GM18498 (cell line): ENCODE results near the gene STXBP6.
"Not testable (repeated sequence)": the region's sequence is repeated elsewhere in the genome, so short reads cannot be mapped to it uniquely, and the experiment has no call there.

Experiments
- ATAC-seq: cut with Tn5 transposase; IDR thresholded peaks from one replicate; pipeline ENCODE4 v1.9.1; 2021; ENCODE audit warnings: mild to moderate bottlenecking, moderate library complexity; ENCODE audit not compliant: unreplicated experiment

STXBP6 gene

GRCh38 chr14:24990050-24990449 is 59.9 kb downstream of the STXBP6 start:
- ATAC-seq: no peak

DNA sequence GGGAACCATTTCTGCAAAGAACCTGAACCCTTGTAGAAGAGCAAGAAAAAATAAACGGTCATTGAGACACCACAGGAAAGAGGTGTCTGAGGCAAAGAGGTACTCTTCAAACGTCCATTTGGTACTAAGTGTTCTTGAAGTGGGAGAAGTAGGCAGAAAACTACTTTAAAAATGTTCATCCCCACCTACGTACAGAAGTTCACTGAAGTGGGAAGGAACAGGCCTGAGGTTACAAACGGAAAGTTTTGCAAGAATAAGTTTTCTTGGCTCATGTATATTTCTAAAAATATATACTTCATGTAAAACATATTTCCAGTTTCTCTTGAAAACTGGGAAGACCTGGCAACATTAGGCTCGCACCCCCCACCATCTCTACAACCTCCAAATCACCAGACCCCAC is 61.2 kb downstream of the STXBP6 start:
- ATAC-seq: no peak

- ATAC-seq: no peak
Measured at GRCh38 chr14:24986206-24986893, 63.6 kb downstream of the STXBP6 start.

GRCh38 chr14:24984846-24985589 is 64.9 kb downstream of the STXBP6 start:
- ATAC-seq: no peak

DNA sequence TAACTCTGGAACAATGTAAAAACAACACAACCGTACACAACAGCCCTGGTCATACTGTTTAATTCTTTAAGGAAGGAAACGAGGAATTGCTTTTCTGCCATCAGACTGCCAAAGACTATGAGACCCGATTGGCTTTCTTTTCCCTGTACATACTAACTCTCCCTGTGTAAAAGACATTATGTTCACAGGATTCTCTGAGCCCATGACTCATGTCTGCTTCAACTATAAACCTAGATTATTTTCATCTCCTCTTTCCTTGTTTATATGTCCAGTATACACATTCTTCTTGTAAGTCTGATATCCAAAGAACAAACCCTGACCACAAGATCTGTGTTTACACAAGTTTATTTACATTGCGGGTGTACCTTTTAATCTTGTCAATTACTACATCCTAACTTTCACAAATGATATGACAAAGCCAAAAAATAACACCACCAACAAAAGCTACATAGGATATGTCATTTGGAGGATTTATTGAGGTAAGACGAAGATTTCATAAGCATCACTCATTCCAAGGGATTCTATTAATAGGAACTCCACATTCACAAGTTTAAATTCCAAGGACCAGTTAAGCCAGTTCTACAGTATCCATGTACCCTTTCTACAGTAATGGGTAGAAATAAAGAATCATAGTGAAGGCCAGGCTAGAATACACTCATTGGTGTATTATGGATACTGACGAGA is 67.3 kb downstream of the STXBP6 start:
- no peak for ATAC-seq

DNA sequence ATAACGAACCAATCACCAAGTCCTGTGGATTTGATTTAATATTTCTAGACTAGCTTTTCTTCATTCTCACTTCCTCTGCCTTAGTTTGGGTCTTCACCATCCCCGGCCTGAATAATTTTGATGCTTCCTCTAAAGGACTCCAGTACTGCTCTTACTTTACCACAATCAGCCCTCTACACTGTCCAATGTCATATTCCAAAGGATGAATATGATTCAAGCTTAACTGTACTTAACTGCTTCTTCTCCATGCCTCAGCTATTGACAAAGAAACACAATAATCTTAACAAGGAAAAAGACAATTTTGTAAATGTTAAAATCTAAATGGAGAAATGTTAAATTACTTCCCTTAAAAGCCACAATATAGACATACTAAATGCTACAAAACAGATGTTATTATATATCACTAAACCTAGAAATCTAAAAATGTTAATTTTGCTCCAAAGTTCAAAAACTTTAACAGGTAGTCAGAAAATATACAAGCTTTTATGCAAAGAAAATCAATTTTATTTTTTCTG is 70.2 kb downstream of the STXBP6 start:
- peak; percentile 34 for ATAC-seq

DNA sequence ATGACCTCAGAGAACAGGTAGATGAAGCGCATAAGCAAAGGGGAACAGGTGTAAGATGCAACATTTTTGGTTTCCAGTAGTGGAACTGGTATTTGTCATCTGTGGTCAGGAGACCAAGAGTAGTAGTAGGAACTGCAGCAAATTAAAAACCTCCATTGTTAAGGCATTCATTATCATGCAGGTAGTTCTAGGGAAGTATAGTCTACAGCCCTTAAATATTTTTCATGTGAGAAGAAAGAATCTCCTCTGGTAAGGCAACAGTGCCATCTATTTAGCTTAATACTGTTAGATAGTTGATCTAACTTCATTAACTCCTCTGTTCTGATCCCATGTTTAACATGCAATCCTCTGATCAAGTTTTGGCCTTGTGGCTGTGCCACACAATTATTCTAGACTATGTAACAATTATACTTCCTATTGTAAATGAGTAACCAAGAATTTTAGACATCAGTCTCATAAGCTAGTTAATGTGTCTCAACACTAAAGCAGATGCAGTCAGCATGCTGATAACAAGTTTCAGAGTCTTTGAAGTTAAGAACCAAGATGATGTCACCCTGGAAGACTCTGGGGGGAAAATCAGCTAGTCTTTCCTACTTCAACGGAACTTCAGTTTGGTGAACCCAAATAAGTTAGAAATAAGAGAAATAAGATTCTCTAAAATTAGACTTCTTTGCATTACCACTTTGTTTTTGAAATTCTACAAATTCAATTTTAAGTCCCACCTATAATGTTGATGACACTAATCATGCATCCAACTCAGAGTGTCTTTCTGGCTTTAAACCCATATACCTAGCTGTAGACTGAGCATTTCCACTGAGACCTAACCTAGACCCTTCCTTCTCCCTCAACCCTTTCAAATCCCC is 70.9 kb downstream of the STXBP6 start:
- ATAC-seq: peak; percentile 89

DNA sequence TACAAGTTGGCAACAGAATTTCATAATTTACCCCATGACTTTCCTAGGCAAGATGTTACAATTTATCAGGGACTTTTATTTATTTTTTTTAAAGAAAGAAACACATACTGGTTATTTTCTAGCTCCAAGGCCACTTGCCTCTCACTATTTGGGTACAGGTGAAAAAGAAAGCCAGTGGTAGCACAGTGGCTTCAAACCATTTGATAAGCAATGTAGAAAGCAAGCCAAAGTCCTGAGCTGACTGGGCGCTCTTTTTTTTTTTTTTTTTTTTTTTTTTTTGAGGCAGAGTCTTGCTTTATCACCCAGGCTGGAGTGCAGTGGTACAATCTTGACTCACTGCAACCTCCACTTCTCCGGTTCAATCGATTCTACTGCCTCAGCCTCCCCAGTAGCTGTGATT is 73.3 kb downstream of the STXBP6 start:
- ATAC-seq: no peak

- no peak for ATAC-seq
Measured at GRCh38 chr14:24975393-24975792, 74.6 kb downstream of the STXBP6 start.

DNA sequence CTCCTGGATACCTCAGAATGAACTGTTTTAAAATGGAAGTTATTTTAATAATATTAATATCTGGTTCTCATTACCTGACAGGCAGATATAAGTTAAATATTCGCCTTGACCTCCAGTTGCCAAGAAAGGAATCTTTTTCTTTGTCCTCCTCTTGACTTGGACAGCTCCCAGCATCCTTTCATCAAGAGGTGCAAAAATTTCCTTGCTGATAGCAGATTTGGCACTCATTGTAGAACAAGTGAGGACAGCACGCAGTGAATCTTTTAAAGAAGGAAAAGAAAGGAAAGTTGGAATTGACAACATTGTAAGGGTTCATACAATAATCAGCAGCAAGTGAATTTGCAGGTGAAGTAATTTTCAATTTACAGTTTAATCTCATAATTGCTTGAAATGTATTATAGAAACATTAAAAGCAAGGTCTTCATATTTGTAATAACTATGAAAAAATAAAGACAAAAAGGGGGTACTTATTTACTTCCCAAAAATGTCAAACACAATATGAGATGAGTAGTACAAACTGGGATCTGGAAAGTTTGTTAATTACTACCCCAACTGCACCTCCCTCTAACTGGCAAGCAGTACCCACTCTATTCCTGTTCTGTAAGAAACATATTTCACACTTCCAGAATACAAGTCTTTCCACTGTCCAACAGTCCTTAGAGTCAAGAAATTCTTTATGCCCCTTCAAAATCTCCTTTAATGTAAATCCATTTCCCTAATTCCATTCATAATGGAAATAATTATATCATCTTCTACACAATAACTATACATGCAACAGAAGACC is 75.2 kb downstream of the STXBP6 start:
- no peak for ATAC-seq

GRCh38 chr14:24972844-24973243 is 77.1 kb downstream of the STXBP6 start:
- no peak for ATAC-seq

- no peak for ATAC-seq
Measured at GRCh38 chr14:24971255-24971654, 78.7 kb downstream of the STXBP6 start.

DNA sequence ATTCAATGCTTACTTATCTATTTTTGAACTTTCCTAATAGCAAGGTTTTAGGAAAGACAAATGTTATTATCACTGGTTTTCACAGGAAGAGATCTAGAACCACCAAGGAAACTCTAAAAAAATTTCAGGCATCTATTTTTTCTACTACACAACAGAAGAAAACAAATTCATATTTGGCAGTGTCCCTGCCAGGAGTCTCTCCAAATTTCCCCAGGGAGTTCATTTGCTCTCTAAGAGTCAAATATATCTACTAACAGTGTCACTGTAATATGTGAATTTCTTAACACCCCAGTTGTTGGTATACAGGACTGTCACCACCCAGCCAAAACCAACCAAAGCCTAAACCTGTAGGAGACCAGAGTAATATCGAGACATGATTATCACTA is 83.4 kb downstream of the STXBP6 start:
- no peak for ATAC-seq

GRCh38 chr14:24965934-24966578 is 83.9 kb downstream of the STXBP6 start:
- no peak for ATAC-seq

- no peak for ATAC-seq
Measured at GRCh38 chr14:24965578-24965933, 84.4 kb downstream of the STXBP6 start.

DNA sequence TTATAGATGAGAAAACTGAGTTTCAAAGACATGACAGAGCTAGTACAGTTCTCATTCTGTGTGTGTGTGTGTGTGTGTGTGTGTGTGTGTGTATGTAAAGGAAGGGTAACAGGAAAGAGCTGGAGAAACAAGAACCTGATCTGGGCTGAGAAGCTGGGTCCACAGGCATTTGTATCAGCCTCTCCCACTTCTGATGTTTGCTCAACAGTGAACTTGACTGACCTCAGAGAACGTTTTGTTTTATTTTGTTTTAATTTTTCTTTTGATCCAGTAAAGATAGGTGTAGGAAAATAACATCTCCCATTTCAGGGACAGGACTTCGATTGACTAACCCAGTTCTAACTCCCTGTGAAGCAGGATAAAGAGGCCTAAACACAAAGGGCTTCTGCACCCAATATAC is 85.4 kb downstream of the STXBP6 start:
- ATAC-seq: no peak

DNA sequence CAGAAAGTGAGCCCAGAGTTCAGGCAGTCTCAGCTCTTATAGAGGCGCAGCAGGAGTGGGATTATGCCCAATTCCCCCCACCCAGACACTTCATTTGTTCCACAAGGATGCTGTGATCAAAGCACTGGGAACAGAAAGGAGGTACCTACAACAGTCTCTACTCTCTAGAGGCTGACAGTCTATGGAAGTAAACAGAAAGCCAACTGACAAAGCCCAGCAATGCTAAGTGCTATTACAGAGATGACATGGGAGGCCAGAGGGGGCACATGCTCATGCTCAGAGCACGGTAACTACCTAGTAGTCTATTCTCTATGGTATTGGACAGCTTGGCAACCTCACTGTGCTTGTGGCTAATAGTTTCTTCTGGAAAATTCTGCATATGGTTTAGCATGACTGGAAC is 85.9 kb downstream of the STXBP6 start:
- ATAC-seq: no peak

DNA sequence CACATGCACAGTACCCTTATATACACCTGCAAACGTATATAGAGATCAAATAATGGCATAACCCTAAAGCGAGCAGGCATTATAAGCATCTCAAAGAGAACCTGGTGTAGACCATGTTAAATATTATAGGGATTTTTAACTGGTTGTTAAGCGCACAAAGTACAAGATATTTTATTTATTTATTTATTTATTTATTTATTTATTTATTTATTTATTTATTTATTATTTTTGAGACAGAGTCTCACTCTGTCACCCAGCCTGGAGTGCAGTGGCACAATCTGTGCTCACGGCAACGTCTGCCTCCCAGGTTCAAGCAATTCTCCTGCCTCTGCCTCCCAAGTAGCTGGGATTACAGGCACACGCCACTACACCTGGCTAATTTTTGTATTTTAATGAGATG is 87.8 kb downstream of the STXBP6 start:
- not testable (repeated sequence) for ATAC-seq

GRCh38 chr14:24960816-24961215 is 89.1 kb downstream of the STXBP6 start:
- ATAC-seq: no peak
